ENCODE measurements around the gene DDHD1. TPM values are rescaled to one million over a fixed set of nuclear protein-coding genes. Genes with fewer than 3 reads are reported as not detected.

DDHD1 gene
- 6.2 to 8.2 TPM (median 7.7 TPM) in 5 replicates for total RNA-seq (2022; extraction: Qiagen RNA extraction; ENCODE audit: low read depth)

GRCh38 chr14:53152887-53153701 lies at the start of gene DDHD1:
Gene DDHD1, minus strand, starts transcription at chr14:53153323. Its CDS starts 225 bp downstream, at chr14:53153098.

Other genes with a start within 250 kb of the DDHD1 start
- gene FERMT2, start 202.3 kb downstream of the DDHD1 start, total RNA-seq (2022; extraction: Qiagen RNA extraction; ENCODE audit: low read depth) = 35.7 to 49.1 TPM (median 40.4 TPM) in 5 replicates

Data from A549 treated with DMSO at 1 μM for 4 hours (cell line).